Right lobe of liver (tissue), 4 donors: Measurements from ENCODE around the gene LY6G6D.

Source experiments
- POLR2A ChIP-seq: fragments of 450-650 bp; IDR thresholded peaks from one replicate; pipeline ENCODE4 v1.6.1; 2017; ENCODE audit warnings: antibody characterized with exemption, mild to moderate bottlenecking
- TF ChIP-seq, protein P1 (sequence below), 4 donors: fragments of 200-600 bp in 3 of 4; fragments of 450-650 bp in 1 of 4; IDR thresholded peaks; one replicate each; pipeline versions ENCODE4 v1.5.1 to v1.8.0; 2016 to 2022; ENCODE audit warnings: antibody characterized with exemption in 4 of 4, mild to moderate bottlenecking in 2 of 4
- donor health status: DM: no; HTN: no; CAD: no.
- donor health status: DM: no; HTN: no; CAD: no.
- donor health status: DM: no; HTN: yes; CAD: no.

DNA sequence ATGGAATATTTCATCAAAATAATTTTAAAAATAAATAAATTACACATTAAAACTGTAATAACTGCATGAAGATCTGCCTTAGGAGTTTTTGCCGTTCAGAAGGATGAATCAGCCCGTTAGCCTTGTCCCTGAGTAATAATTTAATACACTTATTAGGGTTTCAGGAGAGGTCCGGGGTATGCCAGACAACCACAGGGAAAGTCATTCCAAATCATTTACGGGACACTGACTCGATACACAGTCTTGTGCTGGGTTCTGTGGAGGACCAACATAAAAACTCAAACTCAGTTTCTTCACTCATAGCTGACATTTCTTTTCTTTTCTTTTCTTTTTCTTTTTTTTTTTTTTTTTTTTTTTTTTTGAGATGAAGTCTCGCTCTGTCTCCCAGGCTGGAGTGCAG, 9.2 kb upstream of the LY6G6D start:
- TF ChIP-seq, protein P1, sequence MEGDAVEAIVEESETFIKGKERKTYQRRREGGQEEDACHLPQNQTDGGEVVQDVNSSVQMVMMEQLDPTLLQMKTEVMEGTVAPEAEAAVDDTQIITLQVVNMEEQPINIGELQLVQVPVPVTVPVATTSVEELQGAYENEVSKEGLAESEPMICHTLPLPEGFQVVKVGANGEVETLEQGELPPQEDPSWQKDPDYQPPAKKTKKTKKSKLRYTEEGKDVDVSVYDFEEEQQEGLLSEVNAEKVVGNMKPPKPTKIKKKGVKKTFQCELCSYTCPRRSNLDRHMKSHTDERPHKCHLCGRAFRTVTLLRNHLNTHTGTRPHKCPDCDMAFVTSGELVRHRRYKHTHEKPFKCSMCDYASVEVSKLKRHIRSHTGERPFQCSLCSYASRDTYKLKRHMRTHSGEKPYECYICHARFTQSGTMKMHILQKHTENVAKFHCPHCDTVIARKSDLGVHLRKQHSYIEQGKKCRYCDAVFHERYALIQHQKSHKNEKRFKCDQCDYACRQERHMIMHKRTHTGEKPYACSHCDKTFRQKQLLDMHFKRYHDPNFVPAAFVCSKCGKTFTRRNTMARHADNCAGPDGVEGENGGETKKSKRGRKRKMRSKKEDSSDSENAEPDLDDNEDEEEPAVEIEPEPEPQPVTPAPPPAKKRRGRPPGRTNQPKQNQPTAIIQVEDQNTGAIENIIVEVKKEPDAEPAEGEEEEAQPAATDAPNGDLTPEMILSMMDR (IDR thresholded peaks at IDR 0.05), result no peak
- no peak for TF ChIP-seq POLR2A
